Measurements from ENCODE around the gene PPM1F. TPM values are rescaled to one million over a fixed set of nuclear protein-coding genes. Genes with fewer than 3 reads are reported as not detected.

PPM1F gene
- total and polyA plus RNA-seq, 7 experiments from 2014 or later: 8.8 to 58.0 (median 25.3) TPM

GRCh38 chr22:21921729-21922128 is 30.9 kb downstream of the PPM1F start:
- ChIA-PET POLR2A (no interaction called here), CTCF (no interaction called here)
- ATAC-seq: no peak
- H3K9me3 ChIP-seq (ENCODE audit: control insufficient read depth in 2 of 3, low read length in 3 of 3): no peaks in the 10 kb centered on the region
- Mint-ChIP-seq H3K9me3 (no peaks in the 10 kb centered on the region), H3K27ac (no peak overlapping the region), H3K4me1 (no peaks in the 10 kb centered on the region), H3K27me3 (no peaks in the 10 kb centered on the region), H3K4me3 (no peak overlapping the region), H3K36me3 (peaks cover 0 to 7% (median 0%) of the 10 kb centered on the region in 5 donors)
- H3K36me3 ChIP-seq (ENCODE audit: control insufficient read depth in 2 of 3, insufficient read depth in 3 of 3, low read length in 3 of 3): peaks cover 0 to 29% (median 0%) of the 10 kb centered on the region in 3 experiments
- H3K27me3 ChIP-seq (ENCODE audit: control insufficient read depth in 2 of 2, insufficient read depth in 2 of 2, low read length in 2 of 2): no peaks in the 10 kb centered on the region
- H3K27ac ChIP-seq (ENCODE audit: low read depth, low read length): no peak overlapping the region
- DNase-seq: no peak
- intact Hi-C loops (cut with micrococcal nuclease): no loop called here
- H3K4me1 ChIP-seq (ENCODE audit: control insufficient read depth in 2 of 2, insufficient read depth in 2 of 2, low read length in 2 of 2): no peaks in the 10 kb centered on the region
- H3K4me3 ChIP-seq (ENCODE audit: low read length): no peak overlapping the region

- ChIA-PET POLR2A (interaction anchor here (0.6 kb wide), 1 partner anchor 10 kb away, joined by 3 read pairs; no protein-coding TSS in a partner anchor), CTCF (no interaction called here)
- Mint-ChIP-seq H3K9me3 (no peaks in the 10 kb centered on the region), H3K4me1 (no peaks in the 10 kb centered on the region), H3K36me3 (peaks cover 0 to 7% (median 0%) of the 10 kb centered on the region in 5 donors), H3K4me3 (no peak overlapping the region), H3K27ac (no peak overlapping the region), H3K27me3 (no peaks in the 10 kb centered on the region)
- Histone ChIP-seq H3K27me3 (ENCODE audit: control insufficient read depth in 2 of 2, insufficient read depth in 2 of 2, low read length in 2 of 2) (no peaks in the 10 kb centered on the region), H3K27ac (ENCODE audit: low read depth, low read length) (no peak overlapping the region), H3K4me1 (ENCODE audit: control insufficient read depth in 2 of 2, insufficient read depth in 2 of 2, low read length in 2 of 2) (no peaks in the 10 kb centered on the region), H3K4me3 (ENCODE audit: low read length) (no peak overlapping the region), H3K9me3 (ENCODE audit: control insufficient read depth in 2 of 3, low read length in 3 of 3) (no peaks in the 10 kb centered on the region), H3K36me3 (ENCODE audit: control insufficient read depth in 2 of 3, insufficient read depth in 3 of 3, low read length in 3 of 3) (peaks cover 0 to 25% (median 0%) of the 10 kb centered on the region in 3 experiments)
- intact Hi-C loops (cut with micrococcal nuclease): no loop called here
- no peak for DNase-seq
- ATAC-seq: no peak
Measured at GRCh38 chr22:21921184-21921721, 31.4 kb downstream of the PPM1F start.

GRCh38 chr22:21920341-21921183 is 32.1 kb downstream of the PPM1F start:
- DNase-seq (no peak), ATAC-seq (no peak)
- Histone ChIP-seq H3K27me3 (ENCODE audit: control insufficient read depth in 2 of 2, insufficient read depth in 2 of 2, low read length in 2 of 2) (no peaks in the 10 kb centered on the region), H3K4me3 (ENCODE audit: low read length) (no peak overlapping the region), H3K27ac (ENCODE audit: low read depth, low read length) (no peak overlapping the region), H3K36me3 (ENCODE audit: control insufficient read depth in 2 of 3, insufficient read depth in 3 of 3, low read length in 3 of 3) (peaks cover 0 to 21% (median 0%) of the 10 kb centered on the region in 3 experiments), H3K9me3 (ENCODE audit: control insufficient read depth in 2 of 3, low read length in 3 of 3) (no peaks in the 10 kb centered on the region), H3K4me1 (ENCODE audit: control insufficient read depth in 2 of 2, insufficient read depth in 2 of 2, low read length in 2 of 2) (no peaks in the 10 kb centered on the region)
- CTCF ChIA-PET: no interaction called here
- intact Hi-C loops (cut with micrococcal nuclease): no loop called here
- Mint-ChIP-seq H3K27ac (peak overlapping the region in 1 of 9 donors; percentile 20), H3K4me3 (no peak overlapping the region), H3K36me3 (peaks cover 0 to 7% (median 0%) of the 10 kb centered on the region in 5 donors), H3K27me3 (no peaks in the 10 kb centered on the region), H3K4me1 (no peaks in the 10 kb centered on the region), H3K9me3 (no peaks in the 10 kb centered on the region)
- POLR2A ChIA-PET: interaction anchor here (0.6 kb wide), 1 partner anchor 11 kb away, joined by 3 read pairs; no protein-coding TSS in a partner anchor

- H3K4me3 ChIP-seq (ENCODE audit: low read length): no peak overlapping the region
- DNase-seq: no peak
- no peak overlapping the region for H3K4me3 Mint-ChIP-seq
- H3K9me3 ChIP-seq (ENCODE audit: control insufficient read depth in 2 of 3, low read length in 3 of 3): no peaks in the 10 kb centered on the region
- no peaks in the 10 kb centered on the region for H3K27me3 ChIP-seq (ENCODE audit: control insufficient read depth in 2 of 2, insufficient read depth in 2 of 2, low read length in 2 of 2)
- H3K4me1 Mint-ChIP-seq: no peaks in the 10 kb centered on the region
- intact Hi-C loops (cut with micrococcal nuclease): no loop called here
- no peaks in the 10 kb centered on the region for H3K27me3 Mint-ChIP-seq
- ChIA-PET POLR2A (no interaction called here), CTCF (no interaction called here)
- H3K36me3 ChIP-seq (ENCODE audit: control insufficient read depth in 2 of 3, insufficient read depth in 3 of 3, low read length in 3 of 3): peaks cover 0 to 15% (median 0%) of the 10 kb centered on the region in 3 experiments
- H3K36me3 Mint-ChIP-seq: peaks cover 0 to 7% (median 0%) of the 10 kb centered on the region in 5 donors
- H3K27ac Mint-ChIP-seq: no peak overlapping the region
- H3K9me3 Mint-ChIP-seq: no peaks in the 10 kb centered on the region
- no peak for ATAC-seq
- H3K27ac ChIP-seq (ENCODE audit: low read depth, low read length): no peak overlapping the region
- H3K4me1 ChIP-seq (ENCODE audit: control insufficient read depth in 2 of 2, insufficient read depth in 2 of 2, low read length in 2 of 2): no peaks in the 10 kb centered on the region
Measured at GRCh38 chr22:21919526-21920307, 32.9 kb downstream of the PPM1F start.

- CTCF ChIA-PET: no interaction called here
- Histone ChIP-seq H3K36me3 (ENCODE audit: control insufficient read depth in 2 of 3, insufficient read depth in 3 of 3, low read length in 3 of 3) (peaks cover 0 to 15% (median 0%) of the 10 kb centered on the region in 3 experiments), H3K9me3 (ENCODE audit: control insufficient read depth in 2 of 3, low read length in 3 of 3) (no peaks in the 10 kb centered on the region), H3K27ac (ENCODE audit: low read depth, low read length) (no peak overlapping the region), H3K4me3 (ENCODE audit: low read length) (no peak overlapping the region), H3K27me3 (ENCODE audit: control insufficient read depth in 2 of 2, insufficient read depth in 2 of 2, low read length in 2 of 2) (no peaks in the 10 kb centered on the region), H3K4me1 (ENCODE audit: control insufficient read depth in 2 of 2, insufficient read depth in 2 of 2, low read length in 2 of 2) (no peaks in the 10 kb centered on the region)
- H3K27me3 Mint-ChIP-seq: no peaks in the 10 kb centered on the region
- intact Hi-C loops (cut with micrococcal nuclease): no loop called here
- DNase-seq (no peak), ATAC-seq (no peak)
- POLR2A ChIA-PET: no interaction called here
- no peaks in the 10 kb centered on the region for H3K9me3 Mint-ChIP-seq
- no peak overlapping the region for H3K4me3 Mint-ChIP-seq
- peaks cover 0 to 7% (median 0%) of the 10 kb centered on the region in 5 donors for H3K36me3 Mint-ChIP-seq
- no peak overlapping the region for H3K27ac Mint-ChIP-seq
- no peaks in the 10 kb centered on the region for H3K4me1 Mint-ChIP-seq
Measured at GRCh38 chr22:21918466-21919185, 34.0 kb downstream of the PPM1F start.

GRCh38 chr22:21917959-21918261 is 34.7 kb downstream of the PPM1F start:
- Mint-ChIP-seq H3K27ac (peak overlapping the region in 1 of 9 donors; percentile 12), H3K4me1 (no peaks in the 10 kb centered on the region), H3K27me3 (no peaks in the 10 kb centered on the region), H3K4me3 (no peak overlapping the region), H3K36me3 (peaks cover 0 to 4% (median 0%) of the 10 kb centered on the region in 5 donors), H3K9me3 (no peaks in the 10 kb centered on the region)
- Histone ChIP-seq H3K4me1 (ENCODE audit: control insufficient read depth in 2 of 2, insufficient read depth in 2 of 2, low read length in 2 of 2) (no peaks in the 10 kb centered on the region), H3K27ac (ENCODE audit: low read depth, low read length) (no peak overlapping the region), H3K36me3 (ENCODE audit: control insufficient read depth in 2 of 3, insufficient read depth in 3 of 3, low read length in 3 of 3) (peaks cover 0 to 11% (median 0%) of the 10 kb centered on the region in 3 experiments), H3K4me3 (ENCODE audit: low read length) (no peak overlapping the region), H3K9me3 (ENCODE audit: control insufficient read depth in 2 of 3, low read length in 3 of 3) (no peaks in the 10 kb centered on the region), H3K27me3 (ENCODE audit: control insufficient read depth in 2 of 2, insufficient read depth in 2 of 2, low read length in 2 of 2) (no peaks in the 10 kb centered on the region)
- DNase-seq (no peak), ATAC-seq (no peak)
- POLR2A ChIA-PET: no interaction called here
- intact Hi-C loops (cut with micrococcal nuclease): no loop called here
- CTCF ChIA-PET: no interaction called here

Measured in naive thymus-derived CD4-positive, alpha-beta T cell (primary cell).